ENCODE results near the gene FUOM. TPM values are rescaled to one million over a fixed set of nuclear protein-coding genes. Genes with fewer than 3 reads are reported as not detected.

The FUOM gene
- total RNA-seq, 2 experiments from 2014 or later = 30.4 to 46.0 TPM

GRCh38 chr10:133338080-133339071 lies 19.4 kb downstream of the FUOM start:
- no peaks in the 10 kb centered on the region for H3K9me2 ChIP-seq (ENCODE audit: insufficient read depth, low read length)

GRCh38 chr10:133337370-133337725 lies 20.5 kb downstream of the FUOM start:
- no peak overlapping the region for H2AFZ ChIP-seq (ENCODE audit: low read length)
- H3K36me3 ChIP-seq (ENCODE audit: insufficient read depth, low read length) = no peaks in the 10 kb centered on the region
- intact Hi-C loops (cut with micrococcal nuclease; ENCODE audit: unreplicated experiment) = no loop called here
- H3K4me3 ChIP-seq (ENCODE audit: low read depth, low read length, poor library complexity, severe bottlenecking) = no peak overlapping the region
- no peaks in the 10 kb centered on the region for H3K79me2 ChIP-seq (ENCODE audit: insufficient read depth, low read depth, low read length)
- H3K4me2 ChIP-seq (ENCODE audit: low read length) = no peak overlapping the region
- no peaks in the 10 kb centered on the region; the same call in 1 of the 2 replicates for H3K9me3 ChIP-seq (ENCODE audit: low read length)
- ChIA-PET CTCF (ENCODE audit: unreplicated experiment) (no interaction called here), POLR2A (no interaction called here)
- TF ChIP-seq CTCF (conservative IDR thresholded peaks at IDR 0.05; ENCODE audit: low read length) (no peak), EZH2phosphoT487 (IDR thresholded peaks at IDR 0.05; ENCODE audit: borderline replicate concordance, low read depth, low read length) (no peak)
- BruUV-seq (replicated peaks) = no TSS peak
- H4K20me1 ChIP-seq (ENCODE audit: insufficient read depth, low read length) = no peaks in the 10 kb centered on the region
- H3K9me2 ChIP-seq (ENCODE audit: insufficient read depth, low read length) = no peaks in the 10 kb centered on the region
- no peaks in the 10 kb centered on the region for H3K4me1 ChIP-seq (ENCODE audit: insufficient read depth, low read length, poor library complexity, severe bottlenecking)
- no peak for DNase-seq (ENCODE audit: low spot score)
- no peak overlapping the region for H3K27ac ChIP-seq (ENCODE audit: low read depth, low read length, poor library complexity, severe bottlenecking)

More at GRCh38 chr10:133338080-133339071, 19.4 kb downstream of the FUOM start:
- TF ChIP-seq CTCF (conservative IDR thresholded peaks at IDR 0.05; ENCODE audit: low read length) (no peak), EZH2phosphoT487 (IDR thresholded peaks at IDR 0.05; ENCODE audit: borderline replicate concordance, low read depth, low read length) (no peak)
- Histone ChIP-seq H3K9me3 (ENCODE audit: low read length) (no peaks in the 10 kb centered on the region; the same call in 1 of the 2 replicates), H3K36me3 (ENCODE audit: insufficient read depth, low read length) (no peaks in the 10 kb centered on the region), H3K27ac (ENCODE audit: low read depth, low read length, poor library complexity, severe bottlenecking) (no peak overlapping the region), H3K4me3 (ENCODE audit: low read depth, low read length, poor library complexity, severe bottlenecking) (no peak overlapping the region), H3K79me2 (ENCODE audit: insufficient read depth, low read depth, low read length) (no peaks in the 10 kb centered on the region), H3K4me2 (ENCODE audit: low read length) (no peak overlapping the region), H3K4me1 (ENCODE audit: insufficient read depth, low read length, poor library complexity, severe bottlenecking) (no peaks in the 10 kb centered on the region), H4K20me1 (ENCODE audit: insufficient read depth, low read length) (no peaks in the 10 kb centered on the region), H2AFZ (ENCODE audit: low read length) (no peak overlapping the region)
- POLR2A ChIA-PET = no interaction called here
- no peak for DNase-seq (ENCODE audit: low spot score)
- BruUV-seq (replicated peaks) = no TSS peak
- CTCF ChIA-PET (ENCODE audit: unreplicated experiment) = no interaction called here
- intact Hi-C loops (cut with micrococcal nuclease; ENCODE audit: unreplicated experiment) = no loop called here

Measured in OCI-LY7 (cell line).